Stimulated activated naive CD8-positive, alpha-beta T cell treated with anti-CD3 and anti-CD28 coated beads, Interleukin-15, Interleukin-2, amounts not matched to agents 100 U/mL and 50 U/mL, for 24 hours (primary cell): Measurements from ENCODE around the gene ZFP91.
A peak's percentile ranks its signal among the peaks of the same experiment; 100 is the strongest.

Source experiments
- ATAC-seq: fragments of 150-1000 bp; cut with Tn5 transposase; one replicate; pipeline ENCODE4 v1.10.0; 2021
- DNase-seq: peaks from one replicate; pipeline ENCODE4 v3.0.0; 2021

ZFP91 gene

DNA sequence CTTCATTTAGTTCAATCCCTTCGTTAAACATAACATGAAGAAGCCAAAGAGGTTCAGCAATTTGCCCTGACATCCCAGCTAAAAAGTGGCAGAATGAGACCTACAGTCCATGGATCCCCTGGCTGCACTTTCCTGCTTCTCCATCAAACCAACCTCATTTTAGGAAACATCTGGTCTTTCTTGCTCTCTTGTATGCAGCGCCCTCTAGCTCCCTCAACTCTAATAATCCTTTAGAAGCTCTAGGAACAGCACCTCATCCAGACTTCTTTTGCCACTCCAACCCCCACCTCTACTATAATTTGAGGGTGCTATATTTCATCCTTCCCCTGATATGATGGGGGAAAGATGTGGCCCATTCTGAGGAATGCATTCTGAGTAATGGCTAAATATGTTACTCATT, 51.0 kb downstream of the ZFP91 start:
- peak; percentile 53 for ATAC-seq
- no peak for DNase-seq

DNA sequence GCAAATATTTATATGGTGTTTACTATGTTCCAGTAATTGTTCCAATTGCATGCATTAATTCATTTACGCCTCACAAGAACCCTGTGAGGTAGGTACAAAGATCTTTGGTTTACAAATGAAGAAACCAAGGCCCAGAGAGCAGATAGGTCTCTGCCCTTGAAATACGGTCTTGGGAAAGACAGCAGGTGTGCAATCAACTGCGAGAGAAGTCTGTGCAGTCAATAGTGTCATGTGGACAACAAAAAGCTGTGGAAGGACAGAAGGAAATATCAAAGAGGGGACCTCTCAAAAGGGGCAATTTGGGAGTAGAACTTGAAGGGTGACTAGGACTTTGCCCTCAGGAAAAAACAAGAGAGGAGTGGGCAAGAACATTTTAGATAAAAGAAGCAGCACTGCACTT, 52.5 kb downstream of the ZFP91 start:
- DNase-seq: no peak
- ATAC-seq: no peak

DNA sequence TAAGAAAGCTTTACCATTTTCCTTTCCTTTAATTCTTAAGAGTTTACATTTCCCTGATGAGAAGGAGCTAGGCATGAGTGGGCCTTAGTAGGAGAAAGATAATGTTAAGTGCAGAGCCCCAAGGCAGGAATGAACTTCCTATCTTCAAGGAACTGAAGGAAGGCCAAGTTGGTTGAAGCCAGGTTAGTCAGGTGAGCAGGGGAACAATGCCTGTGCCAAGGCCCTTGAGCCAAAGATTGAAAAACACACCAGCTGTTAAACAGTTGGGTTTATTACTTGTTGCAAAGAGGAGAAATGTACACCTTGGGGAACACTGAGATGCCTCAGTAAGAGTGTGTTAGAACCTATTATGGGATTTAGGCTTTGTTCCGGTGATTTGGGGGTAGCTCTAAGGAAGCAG, 53.6 kb downstream of the ZFP91 start:
- DNase-seq (no peak), ATAC-seq (no peak)

DNA sequence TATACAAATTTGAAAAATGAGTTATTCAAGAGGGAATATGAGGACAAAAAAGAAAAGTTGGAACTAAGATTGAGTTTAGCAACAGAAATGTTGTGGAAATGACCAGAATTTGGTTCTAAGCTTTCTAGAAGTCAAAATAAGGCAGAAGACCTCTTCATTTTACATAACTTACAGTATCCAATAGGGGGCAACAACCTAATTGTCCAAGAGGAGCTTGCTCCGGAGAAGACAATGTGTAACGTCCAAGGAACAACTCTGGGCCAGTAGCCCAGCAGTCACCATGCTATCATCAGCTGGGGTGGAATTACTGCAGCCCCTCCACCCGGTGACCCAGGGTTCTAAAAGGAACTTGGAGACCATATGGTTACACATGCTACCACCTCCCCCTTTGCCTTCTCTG, 57.7 kb downstream of the ZFP91 start:
- no peak for DNase-seq
- ATAC-seq: no peak

DNA sequence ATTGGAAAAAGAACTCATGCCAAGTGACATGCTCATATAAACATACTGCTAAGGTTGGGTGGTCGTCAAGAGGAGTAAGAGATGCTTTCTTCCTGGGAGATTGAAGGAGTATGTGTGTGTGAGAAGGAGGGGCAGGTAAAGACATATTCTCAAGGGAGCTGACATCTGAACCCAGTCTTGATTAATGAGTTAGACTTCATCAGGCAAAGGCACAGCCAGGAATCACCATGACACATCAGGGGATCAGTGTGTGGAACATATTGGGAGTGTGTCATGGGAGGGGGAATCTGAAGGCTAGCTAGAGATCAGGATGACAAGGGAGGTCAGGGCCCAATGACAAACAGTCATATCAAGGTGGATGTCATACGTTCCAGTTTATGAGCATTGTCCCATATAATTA, 58.5 kb downstream of the ZFP91 start:
- ATAC-seq (no peak), DNase-seq (no peak)

DNA sequence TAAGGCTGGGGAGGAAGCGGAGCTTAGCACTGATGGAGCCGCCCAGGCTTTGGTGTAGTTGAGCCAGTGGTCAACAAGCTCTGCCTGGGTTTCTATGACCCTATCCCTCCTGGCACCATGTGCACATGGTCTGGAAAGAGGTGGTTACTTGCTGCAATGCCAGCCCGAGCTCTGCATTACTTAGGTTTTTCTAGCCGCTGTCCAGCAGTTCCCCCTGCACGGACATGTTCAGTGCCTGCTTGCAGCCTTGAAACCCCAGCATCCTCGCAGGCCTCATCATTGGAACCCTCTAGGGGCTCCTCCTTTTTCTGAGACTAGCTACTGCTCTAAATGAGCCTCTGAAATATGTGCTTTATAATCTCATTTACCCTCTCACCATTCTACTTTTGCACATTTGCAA, 60.2 kb downstream of the ZFP91 start:
- no peak for ATAC-seq
- DNase-seq: no peak

DNA sequence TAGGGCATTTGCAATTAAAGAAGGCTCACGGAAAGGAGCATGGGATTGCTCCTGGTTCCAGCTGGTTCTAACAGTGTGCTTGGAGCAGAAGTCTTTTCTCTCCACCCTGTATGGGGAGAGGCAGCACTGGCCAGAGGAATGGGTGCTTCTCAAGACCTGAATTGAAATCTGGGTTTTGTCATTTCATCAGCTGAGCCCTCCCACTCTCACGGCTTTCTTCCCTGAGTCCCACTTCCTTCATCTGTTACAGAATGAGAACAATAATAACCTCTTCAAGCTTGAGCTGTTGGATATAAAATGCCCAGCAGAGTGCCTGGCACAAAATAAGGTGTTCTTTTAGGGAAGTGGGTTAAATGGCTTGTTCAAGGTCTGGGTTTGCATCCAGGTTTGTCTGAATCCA, 60.8 kb downstream of the ZFP91 start:
- ATAC-seq: no peak

DNA sequence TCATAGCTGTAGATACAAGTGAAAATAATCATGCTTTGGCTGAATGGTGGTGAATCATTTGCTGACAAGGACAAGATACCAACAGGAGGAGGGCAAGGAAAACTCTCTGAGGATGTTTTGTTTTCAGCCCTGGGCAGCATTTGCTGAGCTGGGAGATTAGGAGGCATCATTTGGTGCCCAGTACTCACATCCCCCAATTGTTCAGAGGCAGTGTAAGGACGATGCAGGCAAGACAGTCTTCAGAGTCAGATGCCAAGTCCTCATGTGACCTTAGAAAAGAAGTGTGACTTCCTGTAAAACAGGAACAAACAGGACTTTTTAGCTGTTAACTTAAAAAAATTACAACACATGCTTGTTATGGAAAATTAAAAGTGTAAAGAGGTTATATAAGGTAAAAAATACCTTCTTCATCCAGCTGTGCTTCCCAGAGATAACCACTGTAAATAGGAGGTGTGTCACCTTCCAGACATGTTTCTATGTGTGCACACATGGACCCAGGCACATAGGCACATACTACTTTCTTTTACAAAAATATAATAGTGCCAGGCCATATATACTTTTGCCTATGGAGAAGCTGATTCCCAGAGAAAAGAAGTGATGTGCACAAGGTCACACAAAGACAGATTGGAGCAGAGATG, 61.6 kb downstream of the ZFP91 start:
- ATAC-seq (peak; percentile 32), DNase-seq (no peak)

More for the DNA sequence above, 60.8 kb downstream of the ZFP91 start:
- no peak for DNase-seq

DNA sequence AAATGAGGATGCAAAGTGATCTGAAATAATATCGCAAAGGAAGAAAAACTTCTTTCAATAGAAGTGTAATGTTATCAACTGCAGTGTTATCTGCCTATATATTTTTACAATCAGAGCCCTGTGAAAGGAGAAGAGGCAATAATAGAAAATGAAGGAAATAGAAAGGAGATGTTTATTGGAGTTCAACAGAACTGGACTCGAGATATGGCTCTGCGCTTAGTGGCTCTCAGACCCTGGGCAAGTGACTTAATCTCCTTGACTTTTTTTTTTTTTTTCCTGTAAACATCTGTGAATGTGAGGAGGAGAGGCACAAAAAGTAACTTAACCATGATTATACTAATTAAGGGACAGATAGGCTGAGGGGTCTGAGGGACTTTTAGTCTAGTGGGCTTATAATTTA, 62.5 kb downstream of the ZFP91 start:
- DNase-seq: no peak
- no peak for ATAC-seq

DNA sequence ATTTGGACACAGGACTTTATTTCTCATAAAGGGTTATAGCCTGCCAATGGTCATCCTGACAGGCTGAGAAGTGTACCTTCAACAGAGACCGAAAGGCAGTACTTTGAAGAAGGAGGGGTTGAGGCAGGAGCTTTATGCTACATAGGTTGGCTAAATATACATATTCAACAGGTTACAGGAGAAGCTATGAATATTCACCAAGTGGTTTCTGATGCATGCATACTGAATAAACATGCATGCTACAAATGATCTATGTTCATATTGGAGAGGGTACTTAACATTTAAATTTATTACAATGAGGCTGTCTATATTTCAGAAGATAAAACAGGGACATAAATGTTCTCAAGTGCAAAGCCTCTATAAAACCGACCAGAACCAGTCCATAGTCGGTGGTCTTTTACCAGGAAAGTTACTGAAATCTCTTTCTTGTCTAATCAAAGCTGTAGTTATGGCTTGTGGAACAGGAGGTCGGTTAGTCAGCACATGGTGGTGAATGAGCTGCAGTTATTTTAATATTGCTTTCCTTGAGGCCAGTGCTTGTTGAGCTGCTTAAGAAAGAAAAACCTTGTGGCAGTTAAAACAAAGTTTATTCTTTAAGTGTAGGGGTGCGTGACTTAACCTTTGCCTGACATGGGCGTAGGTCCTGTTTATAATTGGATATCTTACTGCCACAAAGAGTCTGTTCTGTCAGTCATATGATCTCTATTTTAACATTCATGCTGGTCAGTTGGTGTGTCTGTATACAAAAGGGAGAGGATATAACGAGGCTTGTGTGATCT, 63.1 kb downstream of the ZFP91 start:
- no peak for ATAC-seq
- no peak for DNase-seq

DNA sequence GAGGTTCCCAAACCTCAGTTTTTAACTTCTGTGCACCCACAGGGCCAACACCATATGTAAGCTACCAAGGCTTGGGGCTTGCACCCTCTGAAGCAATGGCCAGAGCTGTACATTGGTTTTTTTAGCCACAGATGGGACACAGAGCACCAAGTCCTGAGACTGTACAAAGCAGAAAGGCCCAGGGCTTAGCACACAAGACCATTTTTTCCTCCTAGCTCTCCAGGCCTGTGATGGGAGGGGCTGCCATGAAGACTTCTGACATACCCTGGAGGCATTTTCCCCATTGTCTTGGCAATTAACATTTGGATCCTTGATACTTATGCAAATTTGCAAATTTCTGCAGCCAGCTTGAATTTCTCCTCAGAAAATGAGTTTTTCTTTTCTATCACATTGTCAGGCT, 67.0 kb downstream of the ZFP91 start:
- no peak for ATAC-seq

DNA sequence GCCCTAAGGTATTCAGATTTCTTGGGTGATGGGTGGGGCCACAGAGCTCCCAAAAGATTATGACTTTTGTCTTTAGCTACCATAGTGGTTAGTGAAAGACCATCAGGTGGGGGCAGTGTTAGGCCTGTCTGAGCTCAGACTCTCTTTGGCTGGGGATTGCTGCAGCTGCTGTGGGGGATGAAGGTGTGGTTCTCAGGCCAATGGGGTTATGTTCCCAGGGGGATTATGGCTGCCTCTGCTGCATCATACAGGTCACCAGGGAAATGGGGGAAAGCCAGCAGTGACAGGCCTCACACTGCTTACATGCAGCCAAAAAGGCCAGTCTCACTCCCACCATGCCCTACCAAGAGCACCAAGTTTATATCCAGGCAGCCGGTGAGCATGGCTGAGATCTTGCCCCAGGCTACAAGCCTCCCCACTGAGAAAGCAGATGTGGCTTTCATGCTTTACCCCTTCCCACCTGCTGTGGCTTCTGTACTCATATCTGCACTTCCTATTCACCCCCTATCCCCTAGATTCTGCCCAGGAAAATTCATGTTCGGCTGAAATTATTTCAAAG, 68.4 kb downstream of the ZFP91 start:
- peak; percentile 23 for ATAC-seq
- DNase-seq: no peak

More for the DNA sequence above, 67.0 kb downstream of the ZFP91 start:
- no peak for DNase-seq

DNA sequence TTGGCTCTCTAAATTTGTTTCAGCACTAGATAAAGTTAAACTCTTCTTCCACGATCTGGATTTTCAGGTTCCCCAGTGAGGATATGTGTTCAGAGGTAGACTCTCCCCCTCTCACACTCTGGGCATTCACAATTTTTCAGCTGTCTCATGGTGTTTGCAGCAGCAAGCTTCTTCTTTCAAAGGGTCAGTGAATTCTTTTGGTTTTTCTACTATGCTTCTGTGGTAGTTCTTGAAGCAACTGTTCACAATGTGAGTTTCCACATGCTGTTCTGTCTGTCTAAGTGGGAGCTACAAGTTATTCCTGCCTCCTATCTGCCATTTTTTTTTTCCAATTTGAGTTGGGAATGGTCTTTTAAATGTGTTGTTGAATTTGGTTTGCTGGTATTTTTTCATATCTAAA, 69.0 kb downstream of the ZFP91 start:
- no peak for ATAC-seq
- DNase-seq: no peak

DNA sequence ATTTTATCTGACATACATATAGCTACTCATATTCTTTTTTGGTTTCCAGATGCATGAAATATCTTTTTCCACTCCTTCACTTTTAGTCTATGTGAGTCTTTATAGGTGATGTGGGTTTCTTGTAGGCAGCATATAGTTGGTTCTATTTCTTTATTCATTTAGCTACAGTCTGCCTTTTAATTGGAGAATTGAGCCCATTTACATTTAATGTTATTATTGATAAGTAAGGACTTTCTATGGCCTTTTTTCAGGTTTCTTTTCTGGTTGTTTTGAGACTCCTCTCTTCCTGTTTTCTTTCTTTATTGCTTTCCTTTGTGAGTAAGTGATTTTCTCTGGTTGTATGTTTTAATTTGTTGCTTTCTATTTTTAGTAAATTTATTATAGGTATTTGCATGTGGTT, 70.8 kb downstream of the ZFP91 start:
- no peak for ATAC-seq
- DNase-seq: no peak

DNA sequence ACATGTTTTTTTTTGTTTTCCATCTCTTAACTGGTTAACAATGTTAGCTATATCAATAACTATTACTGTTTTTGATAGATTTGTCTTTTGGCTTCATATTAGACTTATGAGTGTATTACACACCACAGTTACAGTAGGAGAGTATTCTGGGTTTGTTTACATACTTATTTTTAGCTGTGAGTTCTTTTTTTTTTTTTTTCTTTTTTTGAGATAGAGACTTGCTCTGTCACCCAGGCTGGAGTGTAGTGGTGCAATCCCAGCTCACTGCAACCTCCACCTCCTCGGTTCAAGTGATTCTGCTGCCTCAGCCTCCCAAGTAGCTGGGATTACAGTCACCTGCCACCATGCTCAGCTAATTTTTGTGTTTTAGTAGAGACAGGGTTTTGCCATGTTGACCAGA, 71.6 kb downstream of the ZFP91 start:
- DNase-seq (no peak), ATAC-seq (no peak)

DNA sequence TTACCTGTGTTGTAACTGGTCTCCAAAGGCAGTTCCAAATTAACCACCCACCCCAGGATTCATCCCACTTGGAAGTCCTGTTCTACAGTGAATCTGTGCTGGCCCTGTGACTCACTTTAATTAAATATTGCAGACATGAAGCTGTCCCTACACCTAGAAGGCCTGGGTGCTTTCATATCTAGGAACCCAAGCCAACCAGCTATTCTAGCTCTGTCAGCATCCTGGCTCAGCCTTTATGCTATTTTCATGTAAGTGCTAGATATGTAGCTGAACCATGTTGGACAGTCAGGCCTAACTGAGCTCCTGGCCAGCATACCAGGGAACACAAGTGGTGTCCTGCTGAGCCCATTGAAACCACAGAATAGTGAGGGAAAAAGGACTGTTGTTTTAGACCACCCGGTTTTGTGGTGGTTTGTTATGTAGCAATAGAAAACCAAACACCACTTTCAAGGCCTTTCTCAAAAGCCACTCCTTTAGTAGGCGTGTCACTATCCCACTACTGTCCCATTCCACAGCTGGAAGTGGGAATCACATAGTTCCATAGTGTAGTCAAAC, 73.9 kb downstream of the ZFP91 start:
- no peak for ATAC-seq

DNA sequence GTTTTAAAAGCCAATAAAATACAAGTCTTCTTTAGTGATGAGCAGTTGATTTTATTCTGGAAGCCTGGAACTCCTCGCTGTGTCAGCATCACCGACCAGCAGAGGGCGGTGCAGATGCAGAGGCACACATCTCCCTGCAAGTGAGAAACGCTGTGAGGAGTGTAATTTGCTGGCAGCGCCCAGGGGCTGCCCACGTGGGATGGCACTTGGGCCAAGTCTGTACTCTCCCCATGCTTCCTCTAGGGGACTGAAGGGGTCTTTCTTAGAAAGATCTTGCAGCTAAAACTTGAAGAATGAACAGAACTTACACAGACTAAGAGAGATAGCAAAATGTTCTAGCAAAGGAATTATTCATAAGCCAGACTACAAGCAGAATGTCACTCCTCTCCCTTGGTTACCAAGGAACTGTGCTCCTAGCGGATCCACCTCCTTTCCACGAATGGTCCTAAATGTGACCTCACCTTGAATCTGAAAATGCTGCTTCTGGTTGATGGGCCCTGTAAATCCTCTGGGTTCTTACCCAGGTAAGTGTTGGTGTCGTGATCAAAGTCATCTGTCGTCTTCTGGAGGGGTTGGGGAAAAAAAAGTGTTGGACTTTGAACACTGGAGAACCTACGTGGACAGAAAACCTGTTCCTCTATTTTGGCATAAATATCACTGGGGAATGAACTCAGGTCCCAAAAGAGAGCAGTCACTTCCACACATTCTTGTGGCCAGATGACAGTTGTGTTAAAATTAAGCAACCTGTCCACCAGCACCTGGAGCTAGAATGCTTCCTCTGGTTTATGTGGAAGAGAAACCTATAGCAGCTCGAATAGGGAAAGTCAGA, 75.4 kb downstream of the ZFP91 start:
- peak; percentile 93 for ATAC-seq
- DNase-seq: peak; percentile 87

More for the DNA sequence above, 73.9 kb downstream of the ZFP91 start:
- DNase-seq: no peak

DNA sequence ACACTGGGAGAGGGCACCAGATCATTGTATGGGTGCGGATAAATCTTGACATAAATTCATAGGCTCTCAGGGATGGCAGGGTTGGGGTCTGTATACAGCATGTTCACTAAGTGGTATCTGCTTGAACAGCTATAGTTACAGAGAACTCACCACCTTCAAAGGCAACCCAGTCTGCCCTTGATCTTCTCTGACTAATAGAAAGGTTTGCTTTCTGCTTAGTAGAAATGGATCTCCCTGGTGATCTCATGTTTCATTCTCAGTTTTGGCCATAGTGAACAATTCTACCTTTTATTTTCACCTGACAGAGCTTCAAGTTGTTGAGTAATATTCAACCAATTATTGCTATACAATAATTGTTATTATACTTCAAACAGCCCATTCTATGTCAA, 76.0 kb downstream of the ZFP91 start:
- peak; percentile 55 for ATAC-seq
- DNase-seq: no peak

DNA sequence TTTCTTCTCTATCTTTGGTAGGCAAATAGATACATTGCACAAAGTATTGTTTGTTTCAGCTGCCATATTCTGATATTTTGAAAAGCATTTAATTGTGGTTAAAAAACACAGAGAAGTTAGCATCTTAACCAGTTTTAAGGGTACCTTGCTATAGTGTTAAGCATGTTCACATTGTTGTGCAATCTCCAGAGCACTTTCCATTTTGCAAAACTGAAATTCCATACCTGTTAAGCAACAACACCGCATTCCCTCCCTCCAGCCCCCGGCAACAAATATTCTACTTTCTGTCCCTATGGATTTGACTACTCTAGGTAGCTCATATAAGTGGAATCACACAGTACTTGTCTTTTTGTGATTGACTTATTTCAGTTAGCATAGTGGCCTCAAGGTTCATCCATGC, 77.5 kb downstream of the ZFP91 start:
- DNase-seq (no peak), ATAC-seq (no peak)

DNA sequence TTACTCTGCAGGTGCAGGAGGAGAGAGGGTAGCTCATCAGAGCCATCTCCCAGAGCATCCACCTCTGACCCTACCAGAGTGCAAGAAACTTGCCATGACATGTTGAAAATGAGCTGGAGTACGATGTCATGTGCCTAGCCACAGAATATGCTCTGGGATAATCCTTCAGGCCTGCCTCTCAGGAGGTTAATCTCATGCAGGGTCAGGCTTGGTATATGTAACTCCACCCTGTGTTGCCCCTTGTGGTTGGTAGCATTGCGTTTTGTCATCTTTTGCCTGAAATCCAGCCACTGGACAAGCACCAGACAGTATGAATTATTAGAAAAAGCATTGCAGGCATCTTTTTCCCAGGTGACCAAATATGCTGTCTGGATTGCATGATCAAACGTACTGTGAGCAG, 79.8 kb downstream of the ZFP91 start:
- ATAC-seq (no peak), DNase-seq (no peak)

DNA sequence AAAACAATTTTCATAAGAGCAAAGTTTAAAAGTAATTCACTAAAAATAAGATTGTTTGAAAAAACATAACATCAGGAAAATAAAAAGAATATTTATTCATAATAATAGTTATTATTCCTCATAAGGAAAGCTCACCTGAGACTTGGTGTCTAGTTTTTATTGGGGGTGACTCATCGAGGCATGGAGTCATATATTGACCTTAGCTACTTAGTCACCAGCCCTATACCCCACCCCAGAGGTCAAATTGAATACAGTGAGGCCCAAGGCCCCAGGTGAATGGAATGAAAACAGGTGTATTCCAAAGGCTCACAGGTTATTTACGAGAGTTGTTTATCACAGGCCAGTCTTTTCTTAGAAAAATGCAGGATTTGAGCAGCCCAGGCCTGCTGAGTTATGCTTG, 80.5 kb downstream of the ZFP91 start:
- no peak for DNase-seq
- no peak for ATAC-seq

DNA sequence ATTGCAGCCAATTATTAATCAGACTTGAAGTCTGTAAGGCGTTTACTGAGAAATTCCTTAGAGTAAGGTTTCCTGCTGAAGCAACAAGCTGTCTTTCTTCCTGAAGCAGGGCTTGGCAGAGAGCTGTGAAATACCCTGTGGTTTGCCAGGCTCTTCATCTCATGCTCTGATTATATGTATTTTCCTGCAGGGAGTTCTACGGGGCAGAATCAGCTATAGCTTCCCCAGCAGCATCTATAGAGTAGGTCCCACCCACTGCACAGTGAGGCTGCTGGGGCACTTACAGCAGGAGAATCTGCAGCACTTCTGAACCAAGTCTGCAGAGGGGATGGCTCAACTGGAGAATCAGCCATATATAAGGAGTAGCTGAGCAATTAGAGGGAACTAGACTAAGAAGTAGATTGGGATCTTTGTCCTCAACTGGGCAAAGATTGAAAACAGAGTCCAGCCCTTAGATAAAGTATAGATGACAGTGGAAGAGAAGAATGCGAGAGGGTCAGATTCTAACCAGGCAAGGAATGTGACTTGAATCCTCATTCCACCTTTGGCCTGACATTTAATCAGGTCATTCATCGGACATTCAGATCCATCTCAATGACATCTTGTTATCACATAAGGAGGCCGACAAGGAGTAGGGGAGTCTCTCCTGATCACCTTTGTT, 81.2 kb downstream of the ZFP91 start:
- DNase-seq: no peak
- no peak for ATAC-seq
